Neural crest cell (in vitro differentiated cells): Measurements from ENCODE around the gene MT4. TPM values are rescaled to one million over a fixed set of nuclear protein-coding genes. Genes with fewer than 3 reads are reported as not detected.

Experiments
- DNase-seq: peaks from one replicate; pipeline ENCODE4 v3.0.0; 2021; ENCODE audit warnings: low read depth, mixed read lengths, low spot score
- H3K27ac Mint-ChIP-seq: one replicate; pipeline ENCODE4 v1.8.0; 2021; ENCODE audit warnings: mild to moderate bottlenecking, mixed read lengths; ENCODE audit not compliant: unreplicated experiment
- H3K27me3 Mint-ChIP-seq: 2 replicates; pipeline ENCODE4 v1.8.0; 2021; ENCODE audit warnings: low read depth, mild to moderate bottlenecking, mixed read lengths
- H3K36me3 Mint-ChIP-seq: 2 replicates; pipeline ENCODE4 v1.8.0; 2021; ENCODE audit warnings: low read depth, mild to moderate bottlenecking, mixed read lengths
- H3K4me1 Mint-ChIP-seq: 2 replicates; pipeline ENCODE4 v1.8.0; 2021; ENCODE audit warnings: mixed read lengths
- H3K4me3 Mint-ChIP-seq: one replicate; pipeline ENCODE4 v1.8.0; 2021; ENCODE audit warnings: mild to moderate bottlenecking, mixed read lengths
- H3K9me3 Mint-ChIP-seq: 2 replicates; pipeline ENCODE4 v1.8.0; 2021; ENCODE audit warnings: mixed read lengths
- CTCF ChIP-seq: fragments of 200-600 bp; sonication (generic); conservative IDR thresholded peaks from 2 replicates; pipeline ENCODE4 v1.5.0; 2021; ENCODE audit warnings: antibody characterized with exemption, mild to moderate bottlenecking
- total RNA-seq: library from RNA; stranded (reverse); gene quantifications from 2 replicates; pipeline ENCODE4 v1.2.1, GENCODE V29; 2021

The MT4 gene
- total RNA-seq, 1 donor from 2014 or later, result not detected

DNA sequence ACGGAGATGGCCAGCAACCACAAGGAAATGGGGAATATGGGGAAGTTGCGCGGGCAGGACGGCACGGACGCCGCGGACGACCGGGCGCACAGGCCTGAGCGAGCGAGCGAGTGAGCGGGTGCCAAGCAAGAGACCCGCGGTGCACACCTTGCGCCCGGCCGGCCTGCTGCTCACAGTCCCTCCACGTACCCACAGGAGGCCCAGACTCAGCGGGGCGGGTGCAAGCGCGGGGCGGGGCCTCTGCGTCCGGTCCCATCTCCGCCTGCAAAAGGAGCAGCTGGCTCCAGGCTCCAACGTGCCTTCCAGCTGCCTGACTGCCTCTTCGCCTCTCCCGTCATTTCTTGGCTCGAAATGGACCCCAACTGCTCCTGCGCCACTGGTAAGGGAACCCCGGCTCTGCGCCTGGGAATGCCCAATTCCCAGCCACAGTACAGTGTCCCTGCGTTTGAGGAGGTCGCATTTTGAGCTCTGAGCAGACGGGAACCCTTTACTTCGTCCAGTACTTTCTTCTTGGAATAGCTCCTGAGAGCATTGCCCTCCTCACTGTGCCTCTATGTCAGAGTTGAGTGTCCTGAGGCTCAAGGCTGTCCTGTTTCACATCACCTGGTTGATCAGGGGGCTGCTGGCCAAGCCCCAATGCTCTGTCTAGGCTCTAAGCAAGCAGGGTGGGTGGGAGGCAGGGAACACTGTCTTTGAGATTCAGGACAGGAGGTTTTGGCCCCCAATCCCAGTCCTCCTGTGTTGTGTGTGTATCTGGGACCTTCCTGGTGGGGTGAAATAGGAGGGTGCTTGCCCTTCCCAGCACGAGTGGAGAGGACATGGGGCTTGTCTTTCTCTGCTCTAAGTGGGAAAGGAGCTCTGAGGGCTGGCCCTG, 52.6 kb downstream of the MT4 start:
- Mint-ChIP-seq H3K9me3 (no peaks in the 10 kb centered on the region), H3K4me3 (peak overlapping the region; percentile 77), H3K27me3 (peaks cover 81% of the 10 kb centered on the region), H3K27ac (no peak overlapping the region), H3K36me3 (no peaks in the 10 kb centered on the region), H3K4me1 (peaks cover 14% of the 10 kb centered on the region)
- no peak for TF ChIP-seq CTCF
- no peak for DNase-seq

GRCh38 chr16:56618138-56618537, 53.3 kb downstream of the MT4 start:
- no peak overlapping the region for H3K4me3 Mint-ChIP-seq
- H3K4me1 Mint-ChIP-seq, result peaks cover 14% of the 10 kb centered on the region
- H3K36me3 Mint-ChIP-seq, result no peaks in the 10 kb centered on the region
- DNase-seq, result no peak
- no peaks in the 10 kb centered on the region for H3K9me3 Mint-ChIP-seq
- H3K27me3 Mint-ChIP-seq, result peaks cover 87% of the 10 kb centered on the region
- no peak overlapping the region for H3K27ac Mint-ChIP-seq
- no peak for TF ChIP-seq CTCF

Other genes with a start within 250 kb of the MT4 start
- 64.7 and 66.4 TPM in 2 replicates for gene AMFR, start 139.5 kb upstream of the MT4 start, total RNA-seq
- 232 and 239 TPM in 2 replicates for gene NUDT21, start 113.7 kb upstream of the MT4 start, total RNA-seq
- 52.9 and 55.4 TPM in 2 replicates for gene OGFOD1, start 113.5 kb upstream of the MT4 start, total RNA-seq
- 44.9 and 48.6 TPM in 2 replicates for gene BBS2, start 45.0 kb upstream of the MT4 start, total RNA-seq
- gene MT3, start 24.5 kb downstream of the MT4 start, total RNA-seq, result not detected in 2 replicates
- gene MT2A, start 43.5 kb downstream of the MT4 start, total RNA-seq, result 11.6 and 13.8 TPM in 2 replicates
- gene MT1E, start 60.7 kb downstream of the MT4 start, total RNA-seq, result 0.49 and 0.59 TPM in 2 replicates
- not detected in 2 replicates for gene MT1M, start 67.6 kb downstream of the MT4 start, total RNA-seq
- gene MT1A, start 73.6 kb downstream of the MT4 start, total RNA-seq, result not detected in 2 replicates
- gene MT1B, start 86.8 kb downstream of the MT4 start, total RNA-seq, result not detected in 2 replicates
- 1.5 and 2.4 TPM in 2 replicates for gene MT1F, start 92.9 kb downstream of the MT4 start, total RNA-seq
- not detected in 2 replicates for gene MT1G, start 103.0 kb downstream of the MT4 start, total RNA-seq
- not detected in 2 replicates for gene MT1H, start 104.7 kb downstream of the MT4 start, total RNA-seq
- gene MT1X, start 117.4 kb downstream of the MT4 start, total RNA-seq, result 13.2 and 18.8 TPM in 2 replicates
- 151 and 152 TPM in 2 replicates for gene NUP93, start 165.1 kb downstream of the MT4 start, total RNA-seq